CD4-positive, alpha-beta T cell (primary cell): ENCODE results near the gene RASAL3. TPM values are rescaled to one million over a fixed set of nuclear protein-coding genes. Genes with fewer than 3 reads are reported as not detected.

Source experiments
- ATAC-seq: fragments of 200-7000 bp; cut with Tn5 transposase; one replicate; pipeline ENCODE4 v1.10.0; 2022; ENCODE audit warnings: mild to moderate bottlenecking; ENCODE audit not compliant: poor library complexity
- CTCF ChIA-PET: fragments of 350-600 bp; sonication (Branson Sonifier 250); formaldehyde crosslinking; loops from one replicate; lab custom pipeline; 2021; ENCODE audit warnings: antibody characterized with exemption, inconsistent platforms; lab: Charles Lee
- POLR2A ChIA-PET: fragments of 350-600 bp; sonication (Branson Sonifier 250); formaldehyde crosslinking; loops from one replicate; lab custom pipeline; 2021; ENCODE audit warnings: antibody characterized with exemption, inconsistent platforms; lab: Charles Lee
- DNase-seq, 14 experiments: peaks; one replicate each; pipeline ENCODE4 v3.0.0-alpha.2; 2013 to 2020; ENCODE audit warnings: mixed read lengths in 2 of 14
- H3K27ac ChIP-seq, 2 donors: one replicate each; pipeline versions ENCODE4 v1.5.1 to v1.7.0; 2013; ENCODE audit warnings: low read length in 2 of 2, low read depth in 1 of 2, mild to moderate bottlenecking in 1 of 2
- H3K27me3 ChIP-seq, 2 experiments: 1 replicate in 1 of 2; 2 replicates in 1 of 2; pipeline versions ENCODE4 v1.6.1 to v1.7.0; 2013; ENCODE audit warnings: low read length in 2 of 2, control low read depth in 1 of 2, mild to moderate bottlenecking in 1 of 2, moderate library complexity in 1 of 2; ENCODE audit not compliant: insufficient read depth in 2 of 2, control insufficient read depth in 1 of 2
- H3K36me3 ChIP-seq: one replicate; pipeline ENCODE4 v1.6.1; 2013; ENCODE audit warnings: low read length, control low read depth; ENCODE audit not compliant: insufficient read depth
- H3K4me1 ChIP-seq: one replicate; pipeline ENCODE4 v1.6.1; 2013; ENCODE audit warnings: low read length, control low read depth; ENCODE audit not compliant: insufficient read depth
- H3K4me3 ChIP-seq: one replicate; pipeline ENCODE4 v1.5.1; 2013; ENCODE audit warnings: mild to moderate bottlenecking, low read length, moderate library complexity
- H3K9me3 ChIP-seq, 2 experiments: 1 replicate in 1 of 2; 2 replicates in 1 of 2; pipeline versions ENCODE4 v1.6.1 to v1.7.0; 2013; ENCODE audit warnings: low read length in 2 of 2, mild to moderate bottlenecking in 2 of 2, control low read depth in 1 of 2, moderate library complexity in 1 of 2; ENCODE audit not compliant: control insufficient read depth in 1 of 2, insufficient read depth in 1 of 2
- H3K27ac Mint-ChIP-seq: one replicate; pipeline ENCODE4 v1.8.0; 2020; ENCODE audit warnings: mixed read lengths
- H3K27me3 Mint-ChIP-seq: one replicate; pipeline ENCODE4 v1.8.0; 2021; ENCODE audit warnings: mixed read lengths
- H3K36me3 Mint-ChIP-seq: one replicate; pipeline ENCODE4 v1.8.0; 2021; ENCODE audit warnings: low read depth, mixed read lengths
- H3K4me1 Mint-ChIP-seq: one replicate; pipeline ENCODE4 v1.8.0; 2021; ENCODE audit warnings: low read depth, mixed read lengths
- H3K4me3 Mint-ChIP-seq: one replicate; pipeline ENCODE4 v1.8.0; 2020; ENCODE audit warnings: mild to moderate bottlenecking, mixed read lengths
- H3K9me3 Mint-ChIP-seq: one replicate; pipeline ENCODE4 v1.8.0; 2020; ENCODE audit warnings: mixed read lengths
- intact Hi-C, 2 experiments: fragments of 100-400 bp; cut with DNase I in 1 of 2; cut with micrococcal nuclease in 1 of 2; formaldehyde crosslinking; loops; one replicate each; pipeline versions ENCODE4 v1.15.1 to v1.9.0; 2023 to 2025; cut with DNase I, micrococcal nuclease
- total RNA-seq, 174 experiments: library from RNA in 2 of 174; stranded (reverse) in 2 of 174; gene quantifications; one replicate each; pipeline ENCODE4 v1.2.3 and lab custom pipeline; 2021 to 2026
- TF ChIP-seq, protein P1 (sequence below): fragments of 200-600 bp; IDR thresholded peaks from one replicate; pipeline ENCODE4 v1.8.0; 2022; ENCODE audit warnings: antibody characterized with exemption, mild to moderate bottlenecking

The RASAL3 gene
- total RNA-seq, 2 experiments from 2014 or later = 91.8 to 92.8 TPM

DNA sequence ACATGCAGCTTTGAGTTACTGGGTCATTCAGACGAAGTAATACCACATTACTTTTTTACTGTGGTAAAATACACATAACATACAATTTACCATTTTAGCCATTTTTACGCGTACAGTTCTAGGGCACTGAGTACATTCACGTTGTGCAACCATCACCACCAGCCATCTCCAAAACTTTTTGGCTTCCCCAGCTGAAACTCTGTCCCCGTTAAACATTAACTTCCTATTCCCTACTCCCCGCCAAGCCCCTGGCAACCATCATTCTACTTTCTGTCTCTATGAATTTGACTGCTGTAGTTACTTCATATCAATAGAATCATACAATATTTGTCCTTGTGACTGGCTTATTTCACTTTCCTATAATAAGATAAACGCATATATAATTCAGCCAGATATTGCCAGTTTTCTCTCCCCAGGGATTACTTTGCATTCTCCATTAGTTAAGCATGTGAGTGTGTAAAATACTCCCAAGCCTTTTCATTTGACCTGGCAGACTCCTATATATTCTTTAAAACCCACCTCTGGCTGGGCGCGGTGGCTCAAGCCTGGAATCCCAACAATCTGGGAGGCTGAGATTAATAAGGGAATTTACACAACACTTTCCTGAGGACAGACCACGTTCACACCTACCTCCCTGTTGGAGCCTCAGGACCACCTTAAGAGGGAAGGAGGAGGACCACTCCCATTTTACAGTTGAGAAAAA lies 34.0 kb upstream of the RASAL3 start:
- ChIA-PET CTCF (no interaction called here), POLR2A (interaction anchor here (0.9 kb wide), 1 partner anchor 17 kb away, joined by 3 read pairs; no protein-coding TSS in a partner anchor)
- no peak for DNase-seq
- no peak overlapping the region for H3K27ac Mint-ChIP-seq
- no peaks in the 10 kb centered on the region for H3K9me3 Mint-ChIP-seq
- TF ChIP-seq, protein P1, sequence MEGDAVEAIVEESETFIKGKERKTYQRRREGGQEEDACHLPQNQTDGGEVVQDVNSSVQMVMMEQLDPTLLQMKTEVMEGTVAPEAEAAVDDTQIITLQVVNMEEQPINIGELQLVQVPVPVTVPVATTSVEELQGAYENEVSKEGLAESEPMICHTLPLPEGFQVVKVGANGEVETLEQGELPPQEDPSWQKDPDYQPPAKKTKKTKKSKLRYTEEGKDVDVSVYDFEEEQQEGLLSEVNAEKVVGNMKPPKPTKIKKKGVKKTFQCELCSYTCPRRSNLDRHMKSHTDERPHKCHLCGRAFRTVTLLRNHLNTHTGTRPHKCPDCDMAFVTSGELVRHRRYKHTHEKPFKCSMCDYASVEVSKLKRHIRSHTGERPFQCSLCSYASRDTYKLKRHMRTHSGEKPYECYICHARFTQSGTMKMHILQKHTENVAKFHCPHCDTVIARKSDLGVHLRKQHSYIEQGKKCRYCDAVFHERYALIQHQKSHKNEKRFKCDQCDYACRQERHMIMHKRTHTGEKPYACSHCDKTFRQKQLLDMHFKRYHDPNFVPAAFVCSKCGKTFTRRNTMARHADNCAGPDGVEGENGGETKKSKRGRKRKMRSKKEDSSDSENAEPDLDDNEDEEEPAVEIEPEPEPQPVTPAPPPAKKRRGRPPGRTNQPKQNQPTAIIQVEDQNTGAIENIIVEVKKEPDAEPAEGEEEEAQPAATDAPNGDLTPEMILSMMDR = no peak
- no peaks in the 10 kb centered on the region for H3K27me3 ChIP-seq
- no peak overlapping the region for H3K4me3 ChIP-seq
- H3K4me1 Mint-ChIP-seq = no peaks in the 10 kb centered on the region
- no peaks in the 10 kb centered on the region for H3K36me3 ChIP-seq
- no peaks in the 10 kb centered on the region for H3K9me3 ChIP-seq
- H3K27ac ChIP-seq = no peak overlapping the region
- H3K36me3 Mint-ChIP-seq = no peaks in the 10 kb centered on the region
- intact Hi-C loops = no loop called here
- no peaks in the 10 kb centered on the region for H3K27me3 Mint-ChIP-seq
- H3K4me1 ChIP-seq = no peaks in the 10 kb centered on the region
- no peak overlapping the region for H3K4me3 Mint-ChIP-seq
- ATAC-seq = no peak

DNA sequence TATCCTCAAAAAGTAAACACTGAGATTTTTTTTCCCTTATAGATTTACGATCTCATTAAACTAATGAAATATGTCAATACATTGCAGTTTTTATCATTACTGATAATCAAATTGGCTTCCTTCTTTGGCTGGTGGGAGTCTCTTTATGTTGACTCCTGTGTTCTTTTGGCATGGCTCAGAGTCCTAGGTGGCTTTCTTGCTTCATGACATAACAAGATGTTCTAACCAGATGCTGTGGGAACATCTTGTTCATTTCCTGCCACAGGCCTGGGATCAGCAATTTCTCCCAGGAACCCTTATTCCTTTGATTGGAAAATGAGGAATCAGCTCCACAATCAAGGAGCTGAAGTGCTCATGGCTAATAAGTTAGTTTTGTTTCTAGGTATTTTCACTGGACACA lies 30.8 kb upstream of the RASAL3 start:
- no peaks in the 10 kb centered on the region for H3K9me3 Mint-ChIP-seq

DNA sequence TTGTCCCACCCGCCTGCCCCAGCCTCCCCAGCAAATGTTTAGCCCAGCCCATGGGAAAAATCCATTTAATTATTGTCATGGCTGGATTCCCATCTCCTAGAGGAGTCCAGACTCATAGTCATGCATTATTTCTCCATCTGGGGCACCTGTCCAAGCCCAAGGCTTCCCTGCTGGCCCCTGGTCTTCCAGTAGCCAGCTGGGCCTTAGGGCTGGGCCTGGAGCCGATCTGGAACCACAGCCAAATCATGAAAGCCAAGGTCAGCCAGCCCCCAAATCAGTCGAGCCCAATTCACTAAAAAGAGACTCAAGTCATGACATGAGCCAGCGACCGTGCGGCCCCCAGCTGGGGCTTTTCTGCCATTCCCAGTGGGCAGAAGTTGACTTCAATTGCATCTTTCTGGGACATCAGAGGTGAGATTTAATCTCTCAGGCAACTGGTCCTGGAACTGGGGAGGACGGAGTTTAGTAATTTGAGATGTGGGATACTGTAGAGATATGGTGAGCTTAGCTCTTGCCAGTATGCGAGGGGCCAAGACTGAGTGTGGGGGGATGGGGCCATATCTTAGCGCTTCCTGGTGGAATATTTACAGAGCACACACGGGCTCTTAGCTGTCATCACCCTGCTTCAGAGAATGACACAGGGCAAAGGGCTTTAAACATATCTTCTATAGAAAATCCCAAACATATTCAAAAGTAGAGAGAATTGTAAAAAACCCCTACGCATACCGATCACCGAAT lies 24.3 kb upstream of the RASAL3 start:
- Histone ChIP-seq H3K36me3 (no peaks in the 10 kb centered on the region), H3K27me3 (no peaks in the 10 kb centered on the region), H3K4me3 (no peak overlapping the region), H3K9me3 (no peaks in the 10 kb centered on the region), H3K27ac (no peak overlapping the region), H3K4me1 (no peaks in the 10 kb centered on the region)
- TF ChIP-seq, protein P1 = no peak
- DNase-seq (no peak), ATAC-seq (no peak)
- POLR2A ChIA-PET = no interaction called here
- CTCF ChIA-PET = no interaction called here
- Mint-ChIP-seq H3K4me3 (no peak overlapping the region), H3K27ac (no peak overlapping the region), H3K9me3 (no peaks in the 10 kb centered on the region), H3K36me3 (no peaks in the 10 kb centered on the region), H3K4me1 (no peaks in the 10 kb centered on the region), H3K27me3 (no peaks in the 10 kb centered on the region)
- intact Hi-C loops = no loop called here

More for the DNA sequence above, 30.8 kb upstream of the RASAL3 start:
- no peak for DNase-seq
- no peaks in the 10 kb centered on the region for H3K4me1 ChIP-seq
- no peaks in the 10 kb centered on the region for H3K27me3 ChIP-seq
- POLR2A ChIA-PET = no interaction called here
- CTCF ChIA-PET = no interaction called here
- Mint-ChIP-seq H3K4me3 (no peak overlapping the region), H3K27me3 (no peaks in the 10 kb centered on the region), H3K4me1 (no peaks in the 10 kb centered on the region), H3K36me3 (no peaks in the 10 kb centered on the region), H3K27ac (no peak overlapping the region)
- TF ChIP-seq, protein P1 = no peak
- no peak overlapping the region for H3K27ac ChIP-seq
- H3K4me3 ChIP-seq = no peak overlapping the region
- H3K9me3 ChIP-seq = no peaks in the 10 kb centered on the region
- H3K36me3 ChIP-seq = no peaks in the 10 kb centered on the region
- intact Hi-C loops = no loop called here
- no peak for ATAC-seq
